Neural progenitor cell (in vitro differentiated cells): ENCODE measurements around the gene PIGT.
A peak's percentile ranks its signal among the peaks of the same experiment; 100 is the strongest.

Experiments
- CTCF ChIP-seq: fragments of 200-600 bp; sonication (generic); IDR thresholded peaks from 2 replicates; pipeline ENCODE4 v1.5.1; 2017; ENCODE audit warnings: antibody characterized with exemption, mild to moderate bottlenecking
- EZH2 ChIP-seq: fragments of 200-600 bp; sonication (generic); IDR thresholded peaks from 2 replicates; pipeline ENCODE4 v1.6.1; 2017; ENCODE audit warnings: antibody characterized with exemption, mild to moderate bottlenecking, moderate library complexity

- TF ChIP-seq CTCF (peak; percentile 10), EZH2 (no peak)
These were observed 55.0 kb downstream of the PIGT start for GRCh38 chr20:45470937-45471336.
